GM21528 (cell line): ENCODE data around the gene PCGF1.
A peak's percentile ranks its signal among the peaks of the same experiment; 100 is the strongest.
"Not testable (repeated sequence)": the region's sequence is repeated elsewhere in the genome, so short reads cannot be mapped to it uniquely, and the experiment has no call there.

Experiments used
- ATAC-seq: cut with Tn5 transposase; IDR thresholded peaks from one replicate; pipeline ENCODE4 v1.9.1; 2021; ENCODE audit warnings: mild to moderate bottlenecking, moderate library complexity; ENCODE audit not compliant: unreplicated experiment, low FRiP score

The PCGF1 gene

DNA sequence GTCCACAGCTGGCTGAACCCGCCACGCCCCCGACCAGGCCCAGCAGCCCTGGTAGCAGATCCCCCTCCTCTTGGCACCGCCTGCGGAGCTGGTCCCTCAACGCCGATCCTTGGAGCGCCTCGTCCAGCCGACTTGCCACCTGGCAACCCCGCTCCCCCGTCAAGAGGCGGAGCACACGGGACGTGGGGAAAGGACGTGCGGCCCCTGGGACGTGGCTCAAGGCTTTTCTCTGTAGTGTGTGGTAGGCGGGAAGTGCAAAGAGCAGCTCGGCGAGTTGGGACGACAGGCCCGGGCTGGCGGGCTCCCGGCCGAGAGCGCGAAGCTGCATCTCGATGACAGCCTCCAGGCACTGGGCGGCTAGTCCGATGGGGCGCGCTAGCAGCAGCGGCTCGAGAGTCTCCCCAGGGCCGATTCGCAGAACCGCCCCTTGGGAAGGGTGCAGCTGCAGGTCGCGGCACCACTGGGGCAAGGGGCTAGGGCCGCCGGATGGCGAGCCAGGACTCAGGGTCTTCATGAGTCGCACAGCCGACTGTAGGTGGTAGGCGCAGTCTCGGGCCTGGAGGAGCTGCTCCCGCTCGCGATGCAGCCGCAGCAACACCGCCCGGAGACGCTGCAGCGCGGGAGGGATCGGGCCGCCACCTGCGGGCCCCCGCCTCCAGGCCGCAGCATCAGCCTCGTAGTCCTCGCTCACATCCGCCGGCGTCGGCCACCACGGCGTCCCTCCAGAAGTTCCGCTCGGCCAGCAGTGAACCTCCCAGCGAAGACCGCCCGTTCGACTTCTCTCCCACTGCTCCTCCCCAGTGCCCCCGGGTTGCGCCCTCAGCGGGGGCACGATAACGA, 25.3 kb downstream of the PCGF1 start:
- peak; percentile 46 for ATAC-seq

DNA sequence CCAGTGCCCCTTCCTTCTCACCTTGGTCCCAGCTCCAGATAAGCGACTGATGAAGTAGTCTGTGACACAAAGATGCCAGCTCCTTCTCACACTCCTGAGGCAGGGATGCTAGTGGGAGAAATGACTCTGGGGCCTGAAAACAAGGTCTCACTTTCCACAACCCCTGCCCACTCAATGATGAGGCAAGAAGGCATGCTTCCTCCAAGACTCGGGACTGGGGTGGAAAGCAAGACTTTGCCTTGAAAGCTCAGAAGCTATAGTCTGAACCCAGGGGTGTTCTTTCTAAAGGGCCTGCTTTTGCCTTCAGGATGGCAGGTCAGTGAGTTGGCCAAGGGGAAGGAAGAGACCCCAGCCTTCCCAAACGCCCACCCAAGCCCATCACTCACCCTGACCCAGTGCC, 26.1 kb downstream of the PCGF1 start:
- ATAC-seq: no peak

DNA sequence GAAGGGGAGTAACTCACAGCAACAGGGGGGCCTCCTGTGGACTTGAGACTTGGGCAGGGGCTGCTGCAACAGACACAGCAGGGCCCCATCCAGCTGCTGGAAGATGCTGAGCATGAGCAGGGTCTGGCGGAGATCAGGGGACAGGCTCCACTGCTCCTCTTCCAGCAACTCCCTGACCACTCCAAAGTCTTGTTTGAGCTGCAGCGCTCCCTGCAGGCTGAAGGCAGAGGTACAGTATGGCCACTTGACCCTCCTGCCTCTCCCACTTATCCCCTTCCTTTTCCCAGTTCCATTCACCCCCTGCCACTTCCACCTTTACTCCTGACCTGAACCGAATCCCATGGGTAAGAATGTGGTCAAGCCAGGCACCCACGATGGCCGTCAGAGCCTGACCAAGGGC, 32.6 kb downstream of the PCGF1 start:
- no peak for ATAC-seq

DNA sequence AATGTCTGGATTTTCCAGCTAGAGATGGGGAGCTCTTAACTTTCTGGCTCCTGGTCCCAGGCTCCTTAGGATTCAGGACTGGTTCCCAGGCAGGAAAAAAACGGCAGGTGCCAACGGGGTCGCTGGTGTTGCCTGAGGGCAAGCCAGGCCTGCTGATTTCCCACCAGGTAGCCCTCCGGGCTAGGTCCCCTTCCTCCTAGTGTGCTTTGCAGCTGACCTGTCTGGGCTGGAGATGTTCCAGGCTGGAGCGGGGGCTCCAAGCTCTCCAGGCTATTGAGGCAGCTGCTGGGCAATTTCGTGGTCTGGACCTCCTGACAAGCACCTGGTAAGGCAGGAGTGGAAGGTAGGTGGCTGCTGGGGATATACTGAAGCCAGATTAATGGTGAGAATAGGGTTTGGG, 33.0 kb downstream of the PCGF1 start:
- no peak for ATAC-seq

DNA sequence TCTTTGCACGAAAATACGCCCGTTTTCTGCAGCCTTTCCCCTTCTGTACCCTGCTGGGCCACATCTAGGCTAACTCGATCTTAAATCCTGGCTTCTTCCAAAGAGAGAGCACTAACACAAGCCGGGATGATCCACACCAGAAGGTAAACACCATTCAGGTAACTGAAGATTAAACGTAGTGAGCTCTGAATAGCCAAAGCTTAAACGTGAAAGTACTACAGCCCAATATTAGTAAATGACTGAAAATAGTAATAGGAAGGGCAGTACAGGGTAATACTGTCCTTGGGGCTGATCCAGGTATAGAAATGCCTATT, 34.6 kb downstream of the PCGF1 start:
- ATAC-seq: no peak

DNA sequence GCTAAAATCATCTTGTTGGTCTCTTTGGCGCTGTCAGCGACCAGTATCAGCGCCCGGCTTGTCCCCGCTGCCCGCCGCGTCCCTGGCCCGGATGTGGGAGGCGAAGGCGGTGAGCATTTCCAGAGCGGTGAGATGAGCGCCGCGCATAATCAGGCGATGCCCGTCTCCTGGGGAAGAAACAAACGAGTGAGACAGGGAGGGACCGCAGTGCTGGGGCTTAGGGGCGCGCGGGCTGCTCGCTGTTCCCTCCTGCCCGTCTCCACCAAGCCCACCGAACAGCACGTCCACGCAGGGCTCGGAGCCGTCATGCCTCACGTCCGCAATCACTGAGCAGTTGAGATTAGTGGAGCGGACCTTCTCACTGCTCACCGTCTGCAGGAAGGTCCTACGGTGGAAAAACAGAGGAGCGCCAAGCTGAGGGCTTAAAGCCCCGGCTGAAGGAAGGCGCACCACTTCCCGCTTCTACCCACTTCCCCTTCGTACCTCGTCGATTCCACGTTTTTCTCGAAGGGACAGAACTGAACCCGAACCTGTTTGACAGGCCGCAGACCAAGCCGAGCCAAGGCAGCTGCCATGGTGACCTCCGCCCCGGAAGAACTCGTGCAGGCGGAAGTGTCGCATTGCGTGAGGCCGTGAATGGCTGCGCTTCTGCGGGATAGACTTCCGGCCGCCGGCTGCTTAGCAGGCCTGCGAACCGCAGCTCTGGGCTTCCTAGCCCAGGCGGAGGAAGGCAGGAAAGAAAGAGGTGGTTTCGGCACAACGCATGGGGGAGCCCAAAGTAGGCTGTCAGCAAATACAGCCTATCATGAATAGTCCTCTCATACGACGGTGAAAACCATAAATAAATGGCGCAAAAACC, 35.2 kb downstream of the PCGF1 start, which contains the start of gene MRPL53:
Gene MRPL53, minus strand, starts transcription at position 595 of the 859 bp plus-strand sequence. Its CDS starts 20 bp downstream, at position 575.
- peak; percentile 81 for ATAC-seq

DNA sequence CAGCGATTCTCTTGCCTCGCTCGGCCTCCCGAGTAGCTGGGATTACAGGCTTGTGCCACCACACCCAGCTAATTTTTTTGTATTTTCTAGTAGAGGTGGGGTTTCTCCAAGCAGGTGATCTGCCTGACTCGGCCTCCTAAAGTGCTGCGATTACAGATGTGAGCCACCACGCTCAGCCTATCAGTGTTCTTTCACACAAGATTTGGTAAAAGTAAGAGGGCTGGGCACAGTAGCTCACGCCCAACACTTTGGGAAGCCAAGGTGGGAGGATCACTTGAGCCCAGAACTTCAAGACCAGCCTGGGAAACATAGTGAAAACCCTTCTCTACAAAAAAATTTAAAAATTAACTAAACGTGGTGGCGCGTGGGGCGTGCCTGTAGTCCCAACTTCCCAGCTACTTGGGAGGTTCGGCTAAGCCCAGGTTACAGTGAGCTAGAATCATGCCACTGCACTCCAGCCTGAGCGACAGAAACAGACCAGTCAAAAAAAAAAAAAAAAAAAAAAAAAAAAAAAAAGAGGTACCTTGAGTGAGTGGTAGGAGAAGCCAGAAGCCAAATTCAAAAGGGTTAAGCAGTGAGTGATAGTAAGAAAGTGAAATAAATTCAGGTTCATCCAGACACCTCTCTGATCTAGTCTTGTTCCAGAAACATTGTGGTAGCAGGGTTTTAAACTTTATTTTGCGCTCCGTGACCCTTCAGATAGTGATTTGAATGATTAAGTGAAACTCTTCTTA, 36.0 kb downstream of the PCGF1 start:
- no peak for ATAC-seq

DNA sequence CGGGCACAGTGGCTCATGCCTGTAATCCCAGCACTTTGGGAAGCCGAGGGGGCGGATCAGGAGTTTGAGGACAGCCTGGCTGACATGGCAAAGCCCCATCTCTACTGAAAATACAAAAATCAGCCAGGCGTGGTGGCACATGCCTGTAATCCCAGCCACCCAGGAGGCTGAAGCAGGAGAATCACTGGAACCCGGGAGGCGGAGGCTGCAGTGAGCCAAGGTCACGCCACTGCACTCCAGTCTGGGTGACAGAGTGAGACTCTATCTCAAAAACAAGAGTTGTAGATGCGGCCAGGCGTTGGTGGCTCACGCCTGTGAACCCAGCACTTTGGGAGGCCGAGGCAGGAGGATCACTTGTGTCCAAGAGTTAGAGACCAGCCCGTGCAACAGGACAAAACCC, 36.8 kb downstream of the PCGF1 start:
- not testable (repeated sequence) for ATAC-seq

DNA sequence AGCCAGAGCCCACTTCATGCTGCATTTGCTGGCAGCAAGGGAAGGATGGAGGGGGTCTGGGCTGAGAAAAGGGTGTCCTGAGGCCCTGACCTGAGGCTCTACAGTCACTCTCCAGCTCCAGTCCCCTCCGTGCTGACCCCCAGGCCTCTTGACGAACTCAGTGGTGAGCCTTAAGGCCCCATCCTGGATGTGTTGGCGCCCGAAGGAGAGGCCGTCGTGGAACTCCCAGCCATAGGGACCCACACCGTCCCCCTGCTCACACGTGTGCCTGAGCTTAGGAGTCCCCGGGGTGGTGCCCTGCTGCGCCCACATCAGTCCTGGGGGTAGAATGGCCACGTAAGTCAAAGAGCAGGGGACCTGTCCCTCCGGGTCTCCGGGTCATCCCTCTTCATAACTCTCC, 43.1 kb downstream of the PCGF1 start:
- no peak for ATAC-seq

DNA sequence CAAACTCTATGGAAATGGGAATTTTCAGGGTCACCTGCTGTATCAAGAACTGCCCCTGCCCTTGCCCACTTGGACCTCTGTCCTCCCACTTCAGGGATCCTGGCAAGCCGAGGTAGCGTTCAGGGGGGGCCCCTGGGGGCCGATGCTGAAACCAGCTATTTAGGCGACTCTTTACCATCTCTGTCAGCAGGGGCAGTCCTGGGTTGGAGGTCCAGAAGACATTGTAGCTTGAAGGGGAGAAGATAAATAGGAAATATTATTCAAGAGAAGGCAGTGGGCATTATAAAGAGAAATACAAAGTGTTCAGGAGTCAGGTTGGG, 44.7 kb downstream of the PCGF1 start:
- ATAC-seq: no peak

DNA sequence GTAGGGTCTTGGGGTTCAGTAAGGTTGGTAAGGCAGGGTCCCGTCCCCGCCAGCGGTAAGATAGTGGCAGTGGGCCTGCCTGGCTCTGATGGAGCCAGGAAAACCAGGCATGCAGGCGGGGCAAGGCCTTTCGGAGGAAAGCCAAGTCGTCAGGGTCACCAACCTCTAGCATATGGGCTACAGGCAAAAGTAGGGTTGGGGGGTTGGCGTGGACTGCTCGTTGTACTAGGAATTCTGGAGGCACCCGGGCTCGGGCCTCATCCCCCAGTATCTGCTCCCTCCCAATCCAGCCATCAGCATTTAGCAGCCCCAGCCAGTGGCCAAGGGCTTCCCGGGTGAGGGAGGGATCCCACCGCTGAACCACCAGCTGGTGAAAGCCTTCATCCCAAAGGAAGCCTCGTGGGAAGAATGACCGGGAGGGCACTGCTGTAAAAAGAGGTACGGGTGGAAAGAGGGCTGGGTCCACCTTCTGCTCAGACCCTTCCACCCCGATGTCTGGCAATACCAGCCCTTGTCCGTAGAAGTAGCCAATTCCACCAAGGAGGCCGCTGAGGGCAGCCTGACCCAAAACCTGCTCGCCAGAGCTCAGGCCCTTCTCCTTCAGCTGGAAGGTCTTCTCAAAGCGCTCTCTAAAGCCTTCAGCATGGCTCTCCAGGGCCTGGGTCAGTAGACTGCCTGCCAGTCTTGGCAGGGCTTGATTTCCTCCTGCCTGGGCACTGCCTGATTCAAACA, 45.3 kb downstream of the PCGF1 start:
- no peak for ATAC-seq

DNA sequence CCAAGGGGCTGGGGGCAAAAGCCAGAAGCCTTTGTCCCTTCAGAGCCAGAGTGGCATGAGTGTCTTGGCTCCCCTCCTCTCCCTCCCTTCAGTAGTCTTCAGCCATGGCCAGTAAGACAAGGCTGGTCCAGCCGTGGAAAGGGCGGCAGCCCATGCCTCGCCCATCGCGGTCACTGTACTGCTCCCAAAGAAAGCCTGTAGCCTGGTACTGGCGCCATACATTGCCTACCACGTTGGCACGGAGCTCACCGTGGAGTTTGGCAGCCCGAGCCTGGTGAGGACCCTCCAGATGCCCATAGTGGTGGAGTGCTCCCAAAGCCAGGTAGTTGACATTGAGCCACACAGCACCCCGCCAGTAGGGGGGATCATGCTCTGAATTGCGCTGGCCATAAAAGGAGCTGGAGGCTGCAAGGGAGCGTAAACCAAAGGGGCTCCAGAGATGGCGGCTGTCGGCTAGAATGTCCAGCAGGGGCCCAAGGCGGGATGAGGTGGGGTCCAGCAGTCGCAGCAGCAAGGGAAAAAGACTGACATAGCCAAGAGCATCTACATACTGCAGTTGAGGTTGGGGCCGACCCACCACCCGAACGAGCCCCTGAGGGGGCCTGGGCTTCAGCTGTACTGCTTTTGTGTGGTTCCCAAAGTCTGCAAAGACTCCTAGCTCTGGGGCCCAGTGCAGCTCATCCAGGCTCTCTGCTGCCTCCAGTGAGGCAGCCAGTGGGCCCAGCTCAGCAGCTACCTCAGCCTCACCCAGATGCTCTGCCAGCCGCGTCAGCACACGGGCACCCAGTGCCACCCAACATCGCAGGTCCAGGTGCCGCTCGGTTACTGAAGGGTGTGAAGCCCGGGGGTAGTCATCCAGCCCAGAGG, 46.1 kb downstream of the PCGF1 start:
- no peak for ATAC-seq

DNA sequence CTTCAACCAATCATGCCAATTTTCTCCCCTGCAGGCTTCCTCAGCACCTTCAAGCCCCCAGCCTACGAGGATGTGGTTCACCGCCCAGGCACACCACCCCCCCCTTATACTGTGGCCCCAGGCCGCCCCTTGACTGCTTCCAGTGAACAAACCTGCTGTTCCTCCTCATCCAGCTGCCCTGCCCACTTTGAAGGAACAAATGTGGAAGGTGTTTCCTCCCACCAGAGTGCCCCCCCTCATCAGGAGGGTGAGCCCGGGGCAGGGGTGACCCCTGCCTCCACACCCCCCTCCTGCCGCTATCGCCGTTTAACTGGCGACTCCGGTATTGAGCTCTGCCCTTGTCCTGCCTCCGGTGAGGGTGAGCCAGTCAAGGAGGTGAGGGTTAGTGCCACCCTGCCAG, 47.3 kb downstream of the PCGF1 start:
- ATAC-seq: not testable (repeated sequence)

DNA sequence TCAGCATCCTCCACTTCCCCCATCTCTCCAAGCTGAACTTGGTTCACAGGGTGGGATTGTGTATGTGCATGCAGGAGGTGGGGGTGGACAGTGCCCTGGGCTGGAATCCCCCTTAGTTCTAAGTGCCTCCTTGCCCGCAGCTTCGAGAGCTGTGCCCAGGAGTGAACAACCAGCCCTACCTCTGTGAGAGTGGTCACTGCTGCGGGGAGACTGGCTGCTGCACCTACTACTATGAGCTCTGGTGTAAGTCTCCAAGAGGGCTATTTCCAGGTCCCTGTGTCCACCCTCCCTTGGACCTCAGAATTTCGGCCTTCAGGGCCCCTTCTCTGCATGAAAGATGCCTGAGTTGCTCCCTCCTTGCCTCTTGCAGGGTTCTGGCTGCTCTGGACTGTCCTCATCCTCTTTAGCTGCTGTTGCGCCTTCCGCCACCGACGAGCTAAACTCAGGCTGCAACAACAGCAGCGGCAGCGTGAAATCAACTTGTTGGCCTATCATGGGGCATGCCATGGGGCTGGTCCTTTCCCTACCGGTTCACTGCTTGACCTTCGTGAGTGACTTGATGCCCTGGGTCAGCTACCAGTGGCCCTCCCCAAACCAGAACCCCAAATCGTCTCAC, 47.9 kb downstream of the PCGF1 start:
- not testable (repeated sequence) for ATAC-seq

DNA sequence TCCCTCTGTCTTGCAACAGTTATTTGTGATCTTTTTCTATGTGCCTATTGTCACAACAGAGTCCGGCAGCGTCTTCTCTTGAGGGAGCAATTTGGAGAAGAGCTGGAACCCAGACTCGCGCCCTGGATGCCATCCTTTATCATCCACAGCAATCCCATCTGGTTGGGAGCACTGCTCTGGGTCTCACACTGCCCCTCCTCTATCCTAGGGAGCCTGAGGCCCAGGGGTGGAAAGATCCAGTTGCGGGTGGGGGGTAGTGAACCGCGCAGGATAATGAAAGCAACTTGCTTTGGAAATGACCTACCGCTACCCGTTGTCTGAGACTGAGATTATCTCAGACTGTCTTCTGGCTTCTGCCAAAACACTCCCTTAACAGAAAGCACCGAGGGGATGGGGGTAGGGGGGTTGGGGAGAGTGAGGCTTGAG, 48.5 kb downstream of the PCGF1 start:
- no peak for ATAC-seq

DNA sequence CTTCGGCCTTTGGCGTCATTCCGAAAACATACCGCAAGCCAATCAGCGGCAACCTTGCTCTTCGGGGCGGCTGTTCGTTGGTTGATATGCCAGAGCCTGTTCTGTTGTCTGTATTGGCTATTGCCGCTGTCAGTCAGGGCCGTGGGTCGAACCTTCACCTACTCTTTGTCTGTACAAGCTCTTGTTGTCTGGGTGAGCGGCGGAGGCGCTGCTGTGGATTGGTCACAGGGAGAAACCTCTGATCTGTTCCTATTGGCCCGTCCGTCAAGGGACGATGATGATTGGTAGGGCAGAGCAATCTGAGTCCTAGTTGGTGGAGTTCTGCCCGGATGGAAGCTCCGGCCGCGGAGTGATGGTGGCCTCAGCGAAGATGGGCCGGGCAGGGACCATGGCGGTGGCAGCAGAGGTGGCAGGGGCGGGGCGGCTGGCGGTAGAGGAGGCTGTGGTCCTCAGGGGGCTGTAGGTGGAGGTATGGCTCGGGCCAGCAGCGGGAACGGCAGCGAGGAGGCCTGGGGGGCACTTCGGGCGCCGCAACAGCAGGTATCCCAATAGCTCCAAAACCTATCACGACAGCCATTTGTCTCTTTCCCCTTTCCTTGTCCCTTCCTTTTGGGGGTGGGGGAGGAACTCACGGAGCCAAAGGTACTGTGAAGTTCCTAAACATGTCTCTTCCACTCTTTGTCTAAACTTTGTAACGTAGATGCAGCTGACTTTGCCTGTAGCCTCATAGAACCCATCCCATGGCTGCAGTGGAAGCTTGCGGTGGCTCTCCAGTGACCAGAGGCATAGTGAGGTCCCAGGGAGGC, 49.2 kb downstream of the PCGF1 start, which contains the start of gene WBP1:
Gene WBP1, plus strand, starts transcription at position 307 of the 806 bp plus-strand sequence. Its CDS starts 165 bp downstream, at position 472.
- ATAC-seq: peak; percentile 85

DNA sequence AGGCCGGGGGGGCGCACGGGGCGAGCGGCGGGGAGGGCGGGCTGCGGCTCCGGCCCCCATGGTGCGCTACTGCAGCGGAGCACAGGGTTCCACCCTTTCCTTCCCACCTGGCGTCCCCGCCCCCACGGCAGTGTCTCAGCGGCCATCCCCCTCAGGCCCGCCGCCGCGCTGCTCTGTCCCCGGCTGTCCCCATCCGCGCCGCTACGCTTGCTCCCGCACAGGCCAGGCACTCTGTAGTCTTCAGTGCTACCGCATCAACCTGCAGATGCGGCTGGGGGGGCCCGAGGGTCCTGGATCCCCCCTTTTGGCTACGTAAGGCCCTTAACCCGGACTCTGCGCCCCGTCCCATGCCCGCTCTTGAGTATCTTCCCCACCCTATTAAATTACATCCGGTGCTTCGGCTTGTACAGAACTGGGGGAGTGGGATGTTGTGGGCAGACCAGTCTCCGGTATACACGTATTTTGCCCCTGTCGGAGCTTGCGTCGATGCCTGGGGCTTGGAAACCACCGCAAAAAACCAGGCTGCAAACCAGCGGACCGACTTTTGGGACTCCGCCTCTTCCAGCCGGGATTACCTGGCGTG, 49.9 kb downstream of the PCGF1 start:
- peak; percentile 33 for ATAC-seq

DNA sequence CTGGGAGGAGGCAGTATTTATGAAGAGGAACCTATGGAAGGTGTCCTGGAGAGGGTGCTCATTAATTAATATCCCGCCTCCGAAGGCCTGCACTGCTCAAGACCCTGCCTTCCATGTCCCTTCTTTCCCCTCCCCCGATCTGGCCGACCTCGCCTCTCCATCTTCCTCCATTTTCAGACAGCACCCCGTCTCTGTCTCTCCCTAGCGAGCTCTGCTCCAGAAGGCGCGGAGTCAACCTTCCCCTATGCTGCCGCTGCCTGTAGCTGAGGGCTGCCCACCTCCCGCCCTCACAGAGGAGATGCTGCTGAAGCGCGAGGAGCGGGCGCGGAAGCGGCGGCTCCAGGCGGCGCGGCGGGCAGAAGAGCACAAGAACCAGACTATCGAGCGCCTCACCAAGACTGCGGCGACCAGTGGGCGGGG, 50.4 kb downstream of the PCGF1 start:
- peak; percentile 0 for ATAC-seq
